Body of pancreas (tissue), 4 donors: Measurements from ENCODE around the gene ROCK2. TPM values are rescaled to one million over a fixed set of nuclear protein-coding genes. Genes with fewer than 3 reads are reported as not detected.

Experiments used
- ATAC-seq: fragments of 150-250 bp; one replicate; pipeline ENCODE4 v1.9.1; 2016
- DNase-seq, 4 donors: peaks; one replicate each; pipeline ENCODE4 v3.0.0-alpha.2; 2019
- H3K27ac ChIP-seq, 4 donors: fragments of 200-600 bp; sonication (generic); 1 replicate in 3 of 4; 2 replicates in 1 of 4; pipeline versions ENCODE4 v1.5.1 to v1.6.1; 2016 to 2019; ENCODE audit warnings: mild to moderate bottlenecking in 1 of 4, mixed read lengths in 1 of 4, moderate library complexity in 1 of 4
- H3K27me3 ChIP-seq, 2 donors: fragments of 200-600 bp; sonication (generic); one replicate each; pipeline ENCODE4 v1.6.0; 2016; ENCODE audit warnings: mild to moderate bottlenecking in 1 of 2
- H3K36me3 ChIP-seq, 2 donors: fragments of 200-600 bp; sonication (generic); replicated peaks in 1 of 2; 2 replicates each; pipeline ENCODE4 v1.5.1; 2016; ENCODE audit warnings: low read depth in 2 of 2; ENCODE audit not compliant: insufficient read depth in 1 of 2
- H3K4me1 ChIP-seq: fragments of 200-600 bp; sonication (generic); one replicate; pipeline ENCODE4 v1.6.0; 2016
- H3K4me3 ChIP-seq, 2 donors: fragments of 200-600 bp; sonication (generic); 1 replicate in 1 of 2; 2 replicates in 1 of 2; pipeline ENCODE4 v1.5.1; 2016 to 2019
- H3K9me3 ChIP-seq, 3 donors: fragments of 200-600 bp; sonication (generic); 1 replicate in 2 of 3; 2 replicates in 1 of 3; pipeline ENCODE4 v1.5.1; 2016
- CTCF ChIP-seq, 7 experiments: fragments of 450-650 bp in 4 of 7; fragments of 200-600 bp in 3 of 7; sonication (generic) in 3 of 7; IDR thresholded peaks; one replicate each; pipeline ENCODE4 v1.5.1; 2016 to 2019; ENCODE audit warnings: antibody characterized with exemption in 7 of 7
- POLR2A ChIP-seq, 3 donors: fragments of 450-650 bp; IDR thresholded peaks; one replicate each; pipeline ENCODE4 v1.6.1; 2016; ENCODE audit warnings: antibody characterized with exemption in 3 of 3, mild to moderate bottlenecking in 2 of 3
- WGBS, 2 donors: methylation state at CpG; one replicate each; pipeline ENCODE4 v1.1.5; 2017; 5-methylcytosine and 5-hydroxymethylcytosine counted together
- intact Hi-C: fragments of 100-400 bp; cut with DNase I; formaldehyde crosslinking; loops from one replicate; pipeline ENCODE4 v1.15.1; 2023
- total RNA-seq, 2 donors: library from RNA; depleted of rRNA; stranded (reverse); fragments of >200 nt; gene quantifications; one replicate each; pipeline ENCODE4 v1.1.0, GENCODE V29; 2016

ROCK2 gene
- total RNA-seq, 2 donors from 2014 or later = 24.4 to 32.3 TPM

- peak; percentile 62 for ATAC-seq
- intact Hi-C loops = no loop called here
- DNase-seq = peak; percentile 33 to 62 (median 44)
- H3K4me1 ChIP-seq = peaks cover 21% of the 10 kb centered on the region
- no peaks in the 10 kb centered on the region for H3K9me3 ChIP-seq
- no peak overlapping the region for H3K27ac ChIP-seq
- H3K27me3 ChIP-seq = no peaks in the 10 kb centered on the region
- 48 to 49% methylated on average over 5 of the region's 5 CpGs for whole genome bisulfite sequencing, 2 donors
- no peaks in the 10 kb centered on the region for H3K36me3 ChIP-seq
- no peak overlapping the region for H3K4me3 ChIP-seq
- TF ChIP-seq CTCF (IDR thresholded peaks at IDR 0.05) = no peak
- no peak for TF ChIP-seq POLR2A (IDR thresholded peaks at IDR 0.05)
Measured at GRCh38 chr2:11366326-11366741, 21.9 kb upstream of the ROCK2 start.

GRCh38 chr2:11365096-11365879 is 20.9 kb upstream of the ROCK2 start:
- H3K4me3 ChIP-seq = no peak overlapping the region
- intact Hi-C loops = no loop called here
- no peaks in the 10 kb centered on the region for H3K27me3 ChIP-seq
- H3K36me3 ChIP-seq = no peaks in the 10 kb centered on the region
- no peak overlapping the region for H3K27ac ChIP-seq
- no peaks in the 10 kb centered on the region for H3K9me3 ChIP-seq
- no peak for TF ChIP-seq POLR2A (IDR thresholded peaks at IDR 0.05)
- TF ChIP-seq CTCF (IDR thresholded peaks at IDR 0.05) = no peak
- H3K4me1 ChIP-seq = peaks cover 15% of the 10 kb centered on the region
- 55 to 63% methylated on average over 6 to 7 of the region's 7 CpGs for WGBS, 2 donors
- no peak for ATAC-seq
- no peak for DNase-seq

GRCh38 chr2:11364565-11364887 is 20.1 kb upstream of the ROCK2 start:
- ATAC-seq (no peak), DNase-seq (no peak)
- Histone ChIP-seq H3K27ac (no peak overlapping the region), H3K9me3 (no peaks in the 10 kb centered on the region), H3K4me3 (no peak overlapping the region), H3K27me3 (no peaks in the 10 kb centered on the region), H3K36me3 (no peaks in the 10 kb centered on the region), H3K4me1 (peaks cover 14% of the 10 kb centered on the region)
- intact Hi-C loops = no loop called here
- TF ChIP-seq POLR2A (IDR thresholded peaks at IDR 0.05) (no peak), CTCF (IDR thresholded peaks at IDR 0.05) (no peak)
- 93 to 95% methylated on average over 7 of the region's 7 CpGs for WGBS, 2 donors

- intact Hi-C loops = no loop called here
- DNase-seq (no peak), ATAC-seq (no peak)
- no peak overlapping the region for H3K27ac ChIP-seq
- no peaks in the 10 kb centered on the region for H3K9me3 ChIP-seq
- no peaks in the 10 kb centered on the region for H3K27me3 ChIP-seq
- 84 to 85% methylated on average over 10 of the region's 10 CpGs for WGBS, 2 donors
- H3K4me1 ChIP-seq = peaks cover 14% of the 10 kb centered on the region
- no peak overlapping the region for H3K4me3 ChIP-seq
- H3K36me3 ChIP-seq = no peaks in the 10 kb centered on the region
- TF ChIP-seq POLR2A (IDR thresholded peaks at IDR 0.05) (no peak), CTCF (IDR thresholded peaks at IDR 0.05) (no peak)
Measured at GRCh38 chr2:11363868-11364564, 19.6 kb upstream of the ROCK2 start.
